Smooth muscle cell (in vitro differentiated cells): Measurements from ENCODE around the gene CABP4. TPM values are rescaled to one million over a fixed set of nuclear protein-coding genes. Genes with fewer than 3 reads are reported as not detected.
"Not testable (repeated sequence)": the region's sequence is repeated elsewhere in the genome, so short reads cannot be mapped to it uniquely, and the experiment has no call there.

Experiments used
- DNase-seq: peaks from one replicate; lab custom pipeline; 2025; ENCODE audit not compliant: unreplicated experiment; lab: John Stamatoyannopoulos, UW
- H2AFZ ChIP-seq: fragments of 200-600 bp; sonication (generic); 2 replicates; pipeline ENCODE4 v1.6.0; 2016; ENCODE audit warnings: antibody characterized with exemption, low read depth, mild to moderate bottlenecking
- H3F3A ChIP-seq: fragments of 200-600 bp; sonication (generic); 2 replicates; pipeline ENCODE4 v1.6.0; 2017; ENCODE audit warnings: antibody characterized with exemption, low read depth
- H3K27ac ChIP-seq: fragments of 200-600 bp; sonication (generic); 2 replicates; pipeline ENCODE4 v1.5.1; 2016; ENCODE audit warnings: low read depth, mild to moderate bottlenecking
- H3K27me3 ChIP-seq: fragments of 200-600 bp; sonication (generic); 2 replicates; pipeline ENCODE4 v1.6.1; 2016; ENCODE audit warnings: low read depth, mild to moderate bottlenecking
- H3K36me3 ChIP-seq: fragments of 200-600 bp; sonication (generic); 2 replicates; pipeline ENCODE4 v1.5.1; 2016; ENCODE audit warnings: low read depth
- H3K4me1 ChIP-seq: fragments of 200-600 bp; sonication (generic); 2 replicates; pipeline ENCODE4 v1.5.1; 2016; ENCODE audit warnings: low read depth
- H3K4me2 ChIP-seq: fragments of 200-600 bp; sonication (generic); 2 replicates; pipeline ENCODE4 v1.6.0; 2016; ENCODE audit warnings: mild to moderate bottlenecking
- H3K4me3 ChIP-seq: fragments of 200-600 bp; sonication (generic); 2 replicates; pipeline ENCODE4 v1.5.1; 2016; ENCODE audit warnings: mild to moderate bottlenecking
- H3K79me2 ChIP-seq: fragments of 200-600 bp; sonication (generic); 2 replicates; pipeline ENCODE4 v1.6.0; 2016; ENCODE audit warnings: low read depth, mild to moderate bottlenecking
- H3K9ac ChIP-seq: fragments of 200-600 bp; sonication (generic); 2 replicates; pipeline ENCODE4 v1.6.0; 2016; ENCODE audit warnings: low read depth
- H3K9me3 ChIP-seq: fragments of 200-600 bp; sonication (generic); replicated peaks from 2 replicates; pipeline ENCODE4 v1.5.1; 2016; ENCODE audit warnings: low read depth
- H4K20me1 ChIP-seq: fragments of 200-600 bp; sonication (generic); 2 replicates; pipeline ENCODE4 v1.6.0; 2016; ENCODE audit warnings: low read depth
- WGBS: methylation state at CpG from one replicate; pipeline ENCODE4 v1.1.7; 2016; ENCODE audit warnings: low lambda C conversion rate; 5-methylcytosine and 5-hydroxymethylcytosine counted together
- polyA plus RNA-seq: library from polyadenylated mRNA; unstranded; fragments of >200 nt; fragmentation: Nextera tagmentation; extraction: Ambion mirVana; gene quantifications from 2 replicates; pipeline ENCODE4 v1.2.1, GENCODE V29; 2016
- total RNA-seq: library from RNA; depleted of rRNA; stranded (reverse); fragments of >200 nt; gene quantifications from 2 replicates; pipeline ENCODE4 v1.2.3, GENCODE V29; 2014
- TF ChIP-seq, protein P1 (sequence below): fragments of 200-600 bp; sonication (generic); IDR thresholded peaks from 2 replicates; pipeline ENCODE4 v1.5.1; 2017; ENCODE audit warnings: borderline replicate concordance, mild to moderate bottlenecking, antibody characterized with exemption; ENCODE audit not compliant: insufficient read depth, poor library complexity, severe bottlenecking

Gene CABP4
- total and polyA plus RNA-seq, 2 experiments from 2014 or later: not detected

DNA sequence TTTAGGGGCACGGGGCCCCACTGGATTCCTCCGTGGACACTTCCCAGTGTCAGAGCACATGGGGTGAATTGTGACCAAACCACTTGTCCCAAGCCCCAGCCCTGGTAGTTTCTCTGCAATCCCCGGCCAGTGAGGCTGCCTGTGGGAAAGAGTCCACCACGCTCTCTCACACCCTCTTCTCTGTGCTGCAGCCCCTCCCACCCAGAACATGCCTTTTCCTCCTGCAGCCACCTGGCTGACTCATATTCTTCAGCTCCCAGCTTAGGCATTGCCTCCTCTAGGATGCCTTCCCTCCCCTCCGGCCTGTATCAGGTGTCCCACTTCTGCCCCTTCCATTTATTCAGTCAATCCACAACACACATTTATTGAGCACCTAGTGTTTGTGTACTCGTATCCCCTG is 32.3 kb upstream of the CABP4 start:
- Histone ChIP-seq H3K4me3 (no peak overlapping the region), H3F3A (no peaks in the 10 kb centered on the region), H4K20me1 (no peaks in the 10 kb centered on the region), H3K27ac (no peak overlapping the region), H3K27me3 (no peaks in the 10 kb centered on the region), H3K4me1 (peaks cover 5% of the 10 kb centered on the region), H3K79me2 (no peaks in the 10 kb centered on the region), H3K9ac (no peak overlapping the region), H2AFZ (no peak overlapping the region), H3K9me3 (no peaks in the 10 kb centered on the region), H3K4me2 (no peak overlapping the region), H3K36me3 (no peaks in the 10 kb centered on the region)
- TF ChIP-seq, protein P1, sequence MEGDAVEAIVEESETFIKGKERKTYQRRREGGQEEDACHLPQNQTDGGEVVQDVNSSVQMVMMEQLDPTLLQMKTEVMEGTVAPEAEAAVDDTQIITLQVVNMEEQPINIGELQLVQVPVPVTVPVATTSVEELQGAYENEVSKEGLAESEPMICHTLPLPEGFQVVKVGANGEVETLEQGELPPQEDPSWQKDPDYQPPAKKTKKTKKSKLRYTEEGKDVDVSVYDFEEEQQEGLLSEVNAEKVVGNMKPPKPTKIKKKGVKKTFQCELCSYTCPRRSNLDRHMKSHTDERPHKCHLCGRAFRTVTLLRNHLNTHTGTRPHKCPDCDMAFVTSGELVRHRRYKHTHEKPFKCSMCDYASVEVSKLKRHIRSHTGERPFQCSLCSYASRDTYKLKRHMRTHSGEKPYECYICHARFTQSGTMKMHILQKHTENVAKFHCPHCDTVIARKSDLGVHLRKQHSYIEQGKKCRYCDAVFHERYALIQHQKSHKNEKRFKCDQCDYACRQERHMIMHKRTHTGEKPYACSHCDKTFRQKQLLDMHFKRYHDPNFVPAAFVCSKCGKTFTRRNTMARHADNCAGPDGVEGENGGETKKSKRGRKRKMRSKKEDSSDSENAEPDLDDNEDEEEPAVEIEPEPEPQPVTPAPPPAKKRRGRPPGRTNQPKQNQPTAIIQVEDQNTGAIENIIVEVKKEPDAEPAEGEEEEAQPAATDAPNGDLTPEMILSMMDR: no peak
- WGBS: 69% methylated on average over 6 of the region's 6 CpGs
- DNase-seq: no peak

DNA sequence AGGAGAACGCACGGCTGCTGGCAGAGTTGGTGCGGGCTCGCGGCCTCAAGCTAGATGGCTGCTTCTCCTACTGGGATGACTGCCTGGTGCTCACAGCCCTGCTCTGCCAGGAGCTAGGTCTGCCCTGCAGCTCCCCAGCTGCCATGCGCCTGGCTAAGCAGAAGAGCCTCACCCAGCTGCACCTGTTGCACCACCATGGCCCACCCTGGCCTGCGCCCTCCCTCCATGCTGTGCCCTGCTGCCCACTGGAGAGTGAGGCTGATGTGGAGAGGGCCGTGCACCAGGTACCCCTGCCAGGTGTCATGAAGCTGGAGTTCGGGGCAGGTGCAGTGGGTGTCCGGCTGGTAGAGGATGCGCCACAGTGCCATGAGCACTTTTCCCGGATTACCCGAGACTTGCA is 31.7 kb upstream of the CABP4 start:
- DNase-seq: no peak
- Histone ChIP-seq H3K27me3 (no peaks in the 10 kb centered on the region), H3K4me1 (peaks cover 5% of the 10 kb centered on the region)

DNA sequence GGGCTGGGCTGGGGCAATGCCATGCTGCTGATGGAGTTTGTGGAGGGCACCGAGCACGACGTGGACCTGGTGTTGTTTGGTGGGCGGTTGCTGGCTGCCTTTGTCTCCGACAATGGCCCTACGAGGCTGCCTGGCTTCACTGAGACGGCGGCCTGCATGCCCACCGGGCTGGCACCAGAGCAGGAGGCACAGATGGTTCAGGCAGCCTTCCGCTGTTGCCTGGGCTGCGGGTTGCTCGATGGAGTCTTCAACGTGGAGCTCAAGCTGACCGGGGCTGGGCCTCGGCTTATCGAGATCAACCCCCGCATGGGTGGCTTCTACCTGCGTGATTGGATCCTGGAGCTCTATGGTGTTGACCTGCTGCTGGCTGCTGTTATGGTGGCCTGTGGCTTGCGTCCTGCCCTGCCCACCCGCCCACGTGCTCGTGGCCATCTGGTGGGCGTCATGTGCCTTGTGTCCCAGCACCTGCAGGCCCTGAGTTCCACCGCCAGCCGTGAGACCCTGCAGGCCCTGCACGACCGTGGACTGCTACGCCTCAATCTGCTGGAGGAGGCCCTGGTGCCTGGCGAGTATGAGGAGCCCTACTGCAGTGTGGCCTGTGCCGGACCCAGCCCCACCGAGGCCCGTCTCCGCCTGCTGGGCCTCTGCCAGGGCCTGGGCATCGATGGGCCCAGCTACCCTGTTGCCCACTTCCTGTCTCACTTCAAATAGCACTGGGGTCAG is 31.1 kb upstream of the CABP4 start:
- TF ChIP-seq, protein P1: no peak
- no peaks in the 10 kb centered on the region for H3F3A ChIP-seq
- H3K27ac ChIP-seq: no peak overlapping the region
- H3K27me3 ChIP-seq: no peaks in the 10 kb centered on the region
- H3K4me3 ChIP-seq: no peak overlapping the region
- no peak for DNase-seq
- no peaks in the 10 kb centered on the region for H3K9me3 ChIP-seq
- no peak overlapping the region for H3K4me2 ChIP-seq
- peaks cover 5% of the 10 kb centered on the region for H3K4me1 ChIP-seq
- H3K79me2 ChIP-seq: peaks cover 7% of the 10 kb centered on the region
- H3K9ac ChIP-seq: no peak overlapping the region
- WGBS: 95% methylated on average over 33 of the region's 34 CpGs
- H4K20me1 ChIP-seq: no peaks in the 10 kb centered on the region
- no peaks in the 10 kb centered on the region for H3K36me3 ChIP-seq
- no peak overlapping the region for H2AFZ ChIP-seq

More for the DNA sequence above, 31.7 kb upstream of the CABP4 start:
- H3F3A ChIP-seq: no peaks in the 10 kb centered on the region
- no peak overlapping the region for H3K27ac ChIP-seq
- H4K20me1 ChIP-seq: no peaks in the 10 kb centered on the region
- H3K4me2 ChIP-seq: no peak overlapping the region
- WGBS: 97% methylated on average over 13 of the region's 13 CpGs
- TF ChIP-seq, protein P1: no peak
- no peak overlapping the region for H3K9ac ChIP-seq
- no peak overlapping the region for H2AFZ ChIP-seq
- H3K36me3 ChIP-seq: no peaks in the 10 kb centered on the region
- H3K4me3 ChIP-seq: no peak overlapping the region
- H3K9me3 ChIP-seq: no peaks in the 10 kb centered on the region
- H3K79me2 ChIP-seq: peaks cover 1% of the 10 kb centered on the region

DNA sequence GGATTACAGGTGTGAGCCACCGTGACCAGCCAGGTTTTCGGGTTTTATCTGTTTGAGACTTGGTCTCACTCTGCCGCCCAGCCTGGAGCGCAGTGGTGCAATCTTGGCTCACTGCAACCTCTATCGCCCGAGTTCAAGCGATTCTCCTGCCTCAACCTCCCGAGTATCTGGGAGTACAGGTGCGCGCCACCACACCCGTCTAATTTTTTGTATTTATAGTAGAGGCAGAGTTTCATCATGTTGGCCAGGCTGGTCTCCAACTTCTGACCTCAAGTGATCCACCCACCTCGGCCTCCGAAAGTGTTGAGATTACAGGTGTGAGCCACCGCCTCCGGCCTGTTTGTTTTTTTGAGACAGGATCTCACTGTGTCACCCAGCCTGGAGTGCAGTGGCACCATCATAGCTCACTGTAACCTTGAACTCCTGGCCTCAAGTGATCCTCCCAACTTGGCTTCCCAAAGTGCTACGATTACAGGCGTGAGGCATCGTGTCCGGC is 27.7 kb upstream of the CABP4 start:
- not testable (repeated sequence) for H3K9ac ChIP-seq, H3K9me3 ChIP-seq

More for the DNA sequence above, 27.7 kb upstream of the CABP4 start:
- H3K4me2 ChIP-seq: peak overlapping the region; percentile 86
- not testable (repeated sequence) for DNase-seq, H3F3A ChIP-seq, H3K36me3 ChIP-seq, H4K20me1 ChIP-seq, H3K4me1 ChIP-seq, H3K27me3 ChIP-seq, H3K27ac ChIP-seq
- H3K4me3 ChIP-seq: peak overlapping the region; percentile 80
- peak overlapping the region; percentile 94 for H2AFZ ChIP-seq
- peaks cover 24% of the 10 kb centered on the region for H3K79me2 ChIP-seq
- WGBS: 96% methylated on average over 19 of the region's 19 CpGs
